ENCODE results near the gene LIMK1.
"Not testable (repeated sequence)": the region's sequence is repeated elsewhere in the genome, so short reads cannot be mapped to it uniquely, and the experiment has no call there.

LIMK1 gene

DNA sequence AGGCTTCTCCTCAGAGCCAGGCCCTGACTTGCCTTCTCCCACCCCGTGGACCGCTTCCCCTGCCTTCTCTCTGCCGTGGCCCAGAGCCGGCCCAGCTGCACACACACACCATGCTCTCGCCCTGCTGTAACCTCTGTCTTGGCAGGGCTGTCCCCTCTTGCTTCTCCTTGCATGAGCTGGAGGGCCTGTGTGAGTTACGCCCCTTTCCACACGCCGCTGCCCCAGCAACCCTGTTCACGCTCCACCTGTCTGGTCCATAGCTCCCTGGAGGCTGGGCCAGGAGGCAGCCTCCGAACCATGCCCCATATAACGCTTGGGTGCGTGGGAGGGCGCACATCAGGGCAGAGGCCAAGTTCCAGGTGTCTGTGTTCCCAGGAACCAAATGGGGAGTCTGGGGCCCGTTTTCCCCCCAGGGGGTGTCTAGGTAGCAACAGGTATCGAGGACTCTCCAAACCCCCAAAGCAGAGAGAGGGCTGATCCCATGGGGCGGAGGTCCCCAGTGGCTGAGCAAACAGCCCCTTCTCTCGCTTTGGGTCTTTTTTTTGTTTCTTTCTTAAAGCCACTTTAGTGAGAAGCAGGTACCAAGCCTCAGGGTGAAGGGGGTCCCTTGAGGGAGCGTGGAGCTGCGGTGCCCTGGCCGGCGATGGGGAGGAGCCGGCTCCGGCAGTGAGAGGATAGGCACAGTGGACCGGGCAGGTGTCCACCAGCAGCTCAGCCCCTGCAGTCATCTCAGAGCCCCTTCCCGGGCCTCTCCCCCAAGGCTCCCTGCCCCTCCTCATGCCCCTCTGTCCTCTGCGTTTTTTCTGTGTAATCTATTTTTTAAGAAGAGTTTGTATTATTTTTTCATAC lies 38.0 kb downstream of the LIMK1 start:
- WGBS, 2 donors (ENCODE audit: extremely low coverage in 2 of 2, insufficient read length in 2 of 2, insufficient replicate concordance in 1 of 2): no CpG with 5 or more reads among the region's 26 CpGs
- peaks cover 20 to 38% of the 10 kb centered on the region in 2 donors for H3K36me3 ChIP-seq (replicated peaks in 1 of 2; ENCODE audit: control insufficient read depth in 2 of 2, insufficient read depth in 2 of 2, low read length in 2 of 2)
- H2BK12ac ChIP-seq (ENCODE audit: low read length): no peak overlapping the region
- H3K79me1 ChIP-seq (ENCODE audit: low read depth, low read length): peaks cover 3% of the 10 kb centered on the region
- H2BK15ac ChIP-seq (ENCODE audit: low read length): no peak overlapping the region
- no peak overlapping the region for H3K4me3 ChIP-seq (ENCODE audit: low read length in 2 of 2)
- no peaks in the 10 kb centered on the region for H3K27me3 ChIP-seq (ENCODE audit: control insufficient read depth in 3 of 3, insufficient read depth in 3 of 3, low read depth in 1 of 3, low read length in 3 of 3)
- no peak overlapping the region for H3K27ac ChIP-seq (replicated peaks; ENCODE audit: low read length)
- H4K91ac ChIP-seq (ENCODE audit: low read depth, low read length, poor library complexity): no peak overlapping the region
- H3K4me1 ChIP-seq (ENCODE audit: control insufficient read depth in 2 of 2, insufficient read depth in 1 of 2, low read depth in 1 of 2, low read length in 2 of 2): no peaks in the 10 kb centered on the region
- H3K14ac ChIP-seq (ENCODE audit: low read length): no peak overlapping the region
- H3K18ac ChIP-seq (ENCODE audit: low read length): no peak overlapping the region
- H2BK5ac ChIP-seq (ENCODE audit: low read length): no peak overlapping the region
- H2AK5ac ChIP-seq (ENCODE audit: low read depth, low read length): no peak overlapping the region
- no peak overlapping the region for H3K4ac ChIP-seq (ENCODE audit: low read length)
- H4K8ac ChIP-seq (ENCODE audit: low read depth, low read length): no peak overlapping the region
- H2BK120ac ChIP-seq (ENCODE audit: low read depth, low read length): no peak overlapping the region
- H2AFZ ChIP-seq (ENCODE audit: low read length): no peak overlapping the region
- DNase-seq (ENCODE audit: low spot score): no peak
- peaks cover 0 to 3% of the 10 kb centered on the region in 2 donors for H3K9me3 ChIP-seq (replicated peaks in 1 of 2; ENCODE audit: control insufficient read depth in 2 of 2, insufficient read depth in 1 of 2, low read depth in 1 of 2, low read length in 2 of 2)
- no peak overlapping the region for H3K23ac ChIP-seq (ENCODE audit: low read depth, low read length, poor library complexity)
- no peak overlapping the region for H3K9ac ChIP-seq (ENCODE audit: low read depth, low read length, poor library complexity)
- no peak overlapping the region for H3K4me2 ChIP-seq (ENCODE audit: insufficient read depth, low read length, poor library complexity, severe bottlenecking)

DNA sequence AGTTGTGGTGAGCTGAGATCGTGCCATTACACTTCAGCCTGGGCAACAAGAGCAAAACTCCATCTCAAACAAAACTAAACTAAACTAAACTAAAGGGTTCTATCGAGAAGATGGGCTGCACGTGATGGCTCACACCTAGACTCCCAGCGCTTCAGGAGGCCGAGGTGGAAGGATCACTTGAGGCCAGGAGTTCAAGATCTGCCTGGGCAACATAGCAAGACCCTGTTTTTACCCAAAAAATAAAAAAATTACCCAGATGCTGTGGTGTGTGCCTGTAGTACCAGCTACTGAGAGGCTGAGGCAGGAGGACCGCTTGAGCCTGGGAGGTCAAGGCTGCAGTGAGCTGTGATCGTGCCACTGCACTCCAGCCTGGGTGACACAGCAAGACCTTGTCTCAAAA lies 40.3 kb downstream of the LIMK1 start:
- not testable (repeated sequence) for H3K4me1 ChIP-seq (ENCODE audit: control insufficient read depth in 2 of 2, insufficient read depth in 1 of 2, low read depth in 1 of 2, low read length in 2 of 2); H3K9ac ChIP-seq (ENCODE audit: low read depth, low read length, poor library complexity)
- no CpG with 5 or more reads among the region's 7 CpGs for WGBS, 2 donors (ENCODE audit: extremely low coverage in 2 of 2, insufficient read length in 2 of 2, insufficient replicate concordance in 1 of 2)

DNA sequence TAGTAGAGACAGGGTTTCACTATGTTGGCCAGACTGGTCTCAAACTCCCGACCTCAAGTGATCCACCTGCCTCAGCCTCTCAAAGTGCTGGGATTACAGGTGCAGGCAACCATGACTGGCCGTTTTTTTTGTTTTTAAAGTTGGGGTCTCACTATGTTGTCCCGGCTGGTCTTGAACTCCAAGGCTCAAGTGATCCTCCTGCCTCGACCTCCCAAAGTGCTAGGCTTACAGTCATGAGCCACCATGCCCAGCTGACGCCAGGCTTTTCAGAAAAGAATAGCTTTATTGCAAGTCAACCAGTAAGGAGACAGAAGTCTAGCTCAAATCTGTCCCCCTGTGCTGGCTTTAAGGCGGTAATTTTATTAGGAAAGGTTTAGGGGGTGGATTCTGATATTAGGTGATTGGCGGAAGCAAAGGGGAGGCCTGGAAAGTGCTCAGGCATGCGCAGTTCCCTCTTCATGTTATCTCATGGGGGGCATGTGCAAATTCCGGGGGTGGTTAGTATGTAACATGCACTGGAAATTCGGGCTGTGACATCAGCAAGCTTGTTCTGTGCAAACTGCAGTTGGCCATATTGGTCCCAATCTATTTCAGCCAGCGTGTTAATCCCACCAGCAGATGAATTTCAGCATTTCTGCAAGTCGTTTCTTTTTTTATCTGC lies 42.7 kb downstream of the LIMK1 start:
- Histone ChIP-seq H2AFZ (ENCODE audit: low read length) (no peak overlapping the region), H3K4me3 (ENCODE audit: low read length in 2 of 2) (no peak overlapping the region), H4K91ac (ENCODE audit: low read depth, low read length, poor library complexity) (no peak overlapping the region), H3K14ac (ENCODE audit: low read length) (no peak overlapping the region), H2AK5ac (ENCODE audit: low read depth, low read length) (no peak overlapping the region), H3K18ac (ENCODE audit: low read length) (peak overlapping the region; percentile 48), H3K36me3 (replicated peaks in 1 of 2; ENCODE audit: control insufficient read depth in 2 of 2, insufficient read depth in 2 of 2, low read length in 2 of 2) (peaks cover 1 to 10% of the 10 kb centered on the region in 2 donors), H3K4me1 (ENCODE audit: control insufficient read depth in 2 of 2, insufficient read depth in 1 of 2, low read depth in 1 of 2, low read length in 2 of 2) (no peaks in the 10 kb centered on the region), H2BK15ac (ENCODE audit: low read length) (no peak overlapping the region), H4K8ac (ENCODE audit: low read depth, low read length) (no peak overlapping the region), H2BK120ac (ENCODE audit: low read depth, low read length) (no peak overlapping the region), H3K4ac (ENCODE audit: low read length) (no peak overlapping the region), H2BK5ac (ENCODE audit: low read length) (no peak overlapping the region), H3K9me3 (replicated peaks in 1 of 2; ENCODE audit: control insufficient read depth in 2 of 2, insufficient read depth in 1 of 2, low read depth in 1 of 2, low read length in 2 of 2) (no peaks in the 10 kb centered on the region), H2BK12ac (ENCODE audit: low read length) (no peak overlapping the region), H3K9ac (ENCODE audit: low read depth, low read length, poor library complexity) (no peak overlapping the region), H3K23ac (ENCODE audit: low read depth, low read length, poor library complexity) (no peak overlapping the region), H3K4me2 (ENCODE audit: insufficient read depth, low read length, poor library complexity, severe bottlenecking) (no peak overlapping the region), H3K27ac (replicated peaks; ENCODE audit: low read length) (no peak overlapping the region), H3K79me1 (ENCODE audit: low read depth, low read length) (peaks cover 3% of the 10 kb centered on the region), H3K27me3 (ENCODE audit: control insufficient read depth in 3 of 3, insufficient read depth in 3 of 3, low read depth in 1 of 3, low read length in 3 of 3) (no peaks in the 10 kb centered on the region)
- no CpG with 5 or more reads among the region's 12 CpGs for WGBS, 2 donors (ENCODE audit: extremely low coverage in 2 of 2, insufficient read length in 2 of 2, insufficient replicate concordance in 1 of 2)
- no peak for DNase-seq (ENCODE audit: low spot score)

More for the DNA sequence above, 40.3 kb downstream of the LIMK1 start:
- not testable (repeated sequence) for H3K27me3 ChIP-seq (ENCODE audit: control insufficient read depth in 3 of 3, insufficient read depth in 3 of 3, low read depth in 1 of 3, low read length in 3 of 3); DNase-seq (ENCODE audit: low spot score); H3K18ac ChIP-seq (ENCODE audit: low read length); H2BK5ac ChIP-seq (ENCODE audit: low read length); H3K23ac ChIP-seq (ENCODE audit: low read depth, low read length, poor library complexity); H2AFZ ChIP-seq (ENCODE audit: low read length); H2BK15ac ChIP-seq (ENCODE audit: low read length); H3K79me1 ChIP-seq (ENCODE audit: low read depth, low read length); H2BK120ac ChIP-seq (ENCODE audit: low read depth, low read length); H4K91ac ChIP-seq (ENCODE audit: low read depth, low read length, poor library complexity); H3K9me3 ChIP-seq (replicated peaks in 1 of 2; ENCODE audit: control insufficient read depth in 2 of 2, insufficient read depth in 1 of 2, low read depth in 1 of 2, low read length in 2 of 2); H3K14ac ChIP-seq (ENCODE audit: low read length); H3K4me2 ChIP-seq (ENCODE audit: insufficient read depth, low read length, poor library complexity, severe bottlenecking); H2AK5ac ChIP-seq (ENCODE audit: low read depth, low read length); H3K27ac ChIP-seq (replicated peaks; ENCODE audit: low read length); H3K4me3 ChIP-seq (ENCODE audit: low read length in 2 of 2); H2BK12ac ChIP-seq (ENCODE audit: low read length); H3K4ac ChIP-seq (ENCODE audit: low read length); H4K8ac ChIP-seq (ENCODE audit: low read depth, low read length)
- H3K36me3 ChIP-seq (replicated peaks in 1 of 2; ENCODE audit: control insufficient read depth in 2 of 2, insufficient read depth in 2 of 2, low read length in 2 of 2): peaks cover 15 to 27% of the 10 kb centered on the region in 2 donors

DNA sequence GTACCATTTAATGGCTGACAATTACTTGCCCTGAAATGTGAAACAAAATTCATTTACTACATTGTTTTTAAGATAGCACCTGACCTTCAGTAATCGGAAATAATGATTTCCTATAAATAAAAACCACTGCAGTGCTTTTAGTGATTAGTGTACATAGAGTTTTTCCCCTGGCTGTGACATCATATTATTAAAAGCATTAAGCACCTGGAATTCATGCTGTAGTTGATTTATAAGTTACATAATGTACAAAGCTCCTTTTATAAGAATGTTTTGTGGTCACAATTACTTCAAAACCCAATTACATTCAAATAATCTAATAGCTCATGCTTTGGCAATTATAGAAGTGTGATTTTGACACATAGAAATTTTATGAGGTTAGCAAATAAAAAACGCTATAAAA lies 46.3 kb downstream of the LIMK1 start:
- Histone ChIP-seq H2BK15ac (ENCODE audit: low read length) (no peak overlapping the region), H3K36me3 (replicated peaks in 1 of 2; ENCODE audit: control insufficient read depth in 2 of 2, insufficient read depth in 2 of 2, low read length in 2 of 2) (no peaks in the 10 kb centered on the region), H3K23ac (ENCODE audit: low read depth, low read length, poor library complexity) (no peak overlapping the region), H2AK5ac (ENCODE audit: low read depth, low read length) (no peak overlapping the region), H3K27me3 (ENCODE audit: control insufficient read depth in 3 of 3, insufficient read depth in 3 of 3, low read depth in 1 of 3, low read length in 3 of 3) (no peaks in the 10 kb centered on the region), H2AFZ (ENCODE audit: low read length) (no peak overlapping the region), H3K4ac (ENCODE audit: low read length) (no peak overlapping the region), H3K4me3 (ENCODE audit: low read length in 2 of 2) (no peak overlapping the region), H3K4me2 (ENCODE audit: insufficient read depth, low read length, poor library complexity, severe bottlenecking) (no peak overlapping the region), H3K4me1 (ENCODE audit: control insufficient read depth in 2 of 2, insufficient read depth in 1 of 2, low read depth in 1 of 2, low read length in 2 of 2) (no peaks in the 10 kb centered on the region), H4K91ac (ENCODE audit: low read depth, low read length, poor library complexity) (no peak overlapping the region), H2BK120ac (ENCODE audit: low read depth, low read length) (no peak overlapping the region), H3K79me1 (ENCODE audit: low read depth, low read length) (no peaks in the 10 kb centered on the region), H4K8ac (ENCODE audit: low read depth, low read length) (no peak overlapping the region), H3K27ac (replicated peaks; ENCODE audit: low read length) (no peak overlapping the region), H3K9me3 (replicated peaks in 1 of 2; ENCODE audit: control insufficient read depth in 2 of 2, insufficient read depth in 1 of 2, low read depth in 1 of 2, low read length in 2 of 2) (no peaks in the 10 kb centered on the region), H2BK12ac (ENCODE audit: low read length) (no peak overlapping the region), H3K9ac (ENCODE audit: low read depth, low read length, poor library complexity) (no peak overlapping the region), H3K14ac (ENCODE audit: low read length) (no peak overlapping the region), H3K18ac (ENCODE audit: low read length) (no peak overlapping the region), H2BK5ac (ENCODE audit: low read length) (no peak overlapping the region)
- no CpG with 5 or more reads among the region's 2 CpGs for WGBS, 2 donors (ENCODE audit: extremely low coverage in 2 of 2, insufficient read length in 2 of 2, insufficient replicate concordance in 1 of 2)
- no peak for DNase-seq (ENCODE audit: low spot score)
